NCI-H524 treated with DMSO at 0.1 percent for 48 hours (cell line): Measurements from ENCODE around the gene CBARP.
"Not testable (repeated sequence)": the region's sequence is repeated elsewhere in the genome, so short reads cannot be mapped to it uniquely, and the experiment has no call there.

Experiments used
- DNase-seq: peaks from one replicate; lab custom pipeline; 2025; lab: John Stamatoyannopoulos, UW

The CBARP gene

DNA sequence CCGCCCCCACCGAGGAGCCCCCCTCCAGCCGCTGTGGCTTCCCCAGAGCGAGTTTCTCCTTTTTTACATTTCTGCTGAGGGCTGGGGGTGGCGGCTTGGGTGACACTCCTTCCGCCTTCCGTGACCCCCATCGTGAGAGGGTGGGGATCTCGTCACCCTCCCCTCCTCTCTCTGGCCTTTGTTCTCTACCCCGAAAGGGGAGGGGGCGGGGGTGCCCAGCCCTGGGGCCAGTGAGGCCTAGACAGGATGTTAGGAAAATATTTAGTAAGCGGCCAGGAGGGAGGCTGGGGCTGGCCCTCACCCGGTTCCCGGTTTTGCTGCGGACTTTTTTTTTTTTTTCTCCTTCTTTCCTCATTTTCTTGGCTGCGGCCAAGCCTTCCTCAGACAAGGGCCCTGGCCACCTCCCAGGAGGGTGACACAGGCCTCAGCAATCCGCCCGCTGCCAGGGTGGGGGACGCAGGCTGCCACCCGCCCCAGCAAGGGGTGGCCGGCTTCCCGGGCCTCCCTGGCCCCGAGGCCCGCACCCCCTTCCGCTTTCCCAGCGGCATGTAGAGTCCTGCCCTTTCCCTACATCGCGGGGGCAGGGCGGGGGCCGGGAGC, 14.5 kb upstream of the CBARP start:
- DNase-seq, result no peak

- no peak for DNase-seq
Measured at GRCh38 chr19:1251330-1252220, 13.8 kb upstream of the CBARP start.

DNA sequence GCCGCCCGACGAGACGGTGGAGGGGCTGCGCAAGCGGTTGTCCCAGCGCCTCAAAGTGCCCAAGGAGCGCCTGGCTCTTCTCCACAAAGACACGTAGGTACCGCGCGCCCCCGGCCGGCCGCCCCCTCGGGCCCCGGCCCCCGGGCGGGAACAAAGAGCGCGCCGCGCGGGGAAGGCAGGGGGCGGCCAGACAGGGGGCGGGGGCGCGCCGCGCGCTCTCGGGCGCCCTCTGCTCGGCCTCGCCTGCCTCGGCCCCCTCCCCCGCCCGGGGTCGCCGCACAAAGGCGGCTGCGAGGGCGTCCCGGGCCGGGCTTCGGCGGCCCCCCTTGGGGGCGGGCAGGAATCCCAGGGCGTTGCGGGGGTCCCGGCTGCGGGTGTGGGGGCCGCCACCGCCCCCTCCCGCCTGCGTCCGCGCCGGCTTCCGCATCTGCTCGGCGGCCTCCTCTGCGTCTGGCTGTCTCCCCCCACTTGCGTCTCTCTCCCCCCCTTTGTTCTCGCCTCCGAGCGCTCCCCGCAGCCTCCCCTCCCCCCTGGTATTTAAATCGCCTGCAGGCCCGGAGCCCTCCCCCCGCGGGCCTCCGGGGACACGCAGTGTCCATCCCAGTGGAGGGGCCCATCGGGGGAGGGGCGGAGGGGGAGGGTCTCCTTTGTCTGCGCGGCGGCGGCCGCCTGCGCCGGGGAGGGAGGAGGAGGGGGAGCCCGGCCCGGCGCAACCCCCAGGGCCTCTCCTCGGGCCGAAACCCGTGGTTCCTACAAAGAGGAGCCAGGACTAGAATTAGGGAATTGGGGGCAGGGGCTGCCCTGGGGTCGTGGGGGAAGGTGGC, 12.8 kb upstream of the CBARP start:
- no peak for DNase-seq

- no peak for DNase-seq
Measured at GRCh38 chr19:1249990-1250436, 12.2 kb upstream of the CBARP start.

DNA sequence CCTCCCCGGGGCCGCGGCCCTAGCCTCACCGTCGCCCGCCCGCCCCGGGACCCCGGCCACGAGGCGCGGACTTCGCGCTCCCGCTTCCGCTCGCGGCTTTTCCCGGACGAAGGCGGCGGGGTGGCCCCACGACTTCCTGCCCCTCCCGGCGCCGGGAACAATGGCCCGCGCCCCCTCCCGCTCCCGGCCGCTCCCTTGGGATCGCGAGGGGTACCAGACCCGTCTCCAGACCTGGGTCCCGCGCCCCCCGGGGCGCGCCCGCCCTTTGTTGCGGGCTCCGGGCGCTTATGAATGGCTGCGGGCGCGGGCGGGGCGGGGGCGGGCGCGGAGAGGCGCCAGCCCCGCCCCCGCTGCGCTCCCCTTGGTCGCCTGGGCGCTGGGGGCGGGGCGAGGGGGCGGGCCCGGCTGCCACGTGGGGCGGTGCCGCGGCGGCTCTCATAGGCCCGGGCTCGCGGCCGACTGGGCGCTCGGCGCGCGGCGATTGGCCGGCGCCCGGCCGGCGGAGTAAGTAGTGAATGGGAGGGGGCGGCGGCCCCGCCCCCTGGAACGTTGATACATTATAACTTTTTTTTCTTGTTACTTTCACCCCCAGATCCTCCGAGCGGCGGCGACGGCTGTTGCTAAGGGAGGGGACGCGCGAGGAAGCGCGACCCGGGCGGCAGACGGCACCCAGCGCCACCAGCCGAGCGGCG, 11.6 kb upstream of the CBARP start:
- DNase-seq, result peak; percentile 51

DNA sequence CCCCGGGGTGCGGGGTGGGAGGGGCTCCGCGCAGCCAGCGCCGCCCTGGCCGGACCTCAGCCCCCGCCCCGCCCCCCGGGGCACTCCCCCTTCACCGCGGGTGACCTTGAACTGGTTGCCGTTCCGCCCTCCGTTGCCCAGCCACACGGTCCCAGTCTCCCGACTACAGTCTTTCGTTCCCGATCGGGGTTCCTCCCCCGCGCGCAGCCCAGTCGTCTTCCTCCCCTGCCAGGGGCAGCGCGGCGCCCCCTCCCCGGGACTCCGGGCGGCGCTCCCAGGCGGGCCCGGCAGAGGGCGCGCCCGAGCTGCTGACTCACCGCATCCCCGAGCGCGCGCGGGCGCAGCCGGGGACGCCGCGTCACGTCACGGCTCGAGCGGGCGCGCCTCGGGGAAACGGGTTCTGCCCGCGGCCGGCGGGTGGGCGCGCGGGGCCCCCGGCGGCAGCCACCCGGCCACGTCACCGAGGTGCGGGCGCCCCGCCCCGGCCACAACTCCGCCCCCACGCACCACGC, 11.0 kb upstream of the CBARP start:
- DNase-seq, result no peak

GRCh38 chr19:1248139-1248785, 10.5 kb upstream of the CBARP start, which contains the start of gene MIDN:
Gene MIDN (plus strand): TSS chr19:1248583. CDS start chr19:1250297, 1,714 bp downstream.
- DNase-seq, result no peak

DNA sequence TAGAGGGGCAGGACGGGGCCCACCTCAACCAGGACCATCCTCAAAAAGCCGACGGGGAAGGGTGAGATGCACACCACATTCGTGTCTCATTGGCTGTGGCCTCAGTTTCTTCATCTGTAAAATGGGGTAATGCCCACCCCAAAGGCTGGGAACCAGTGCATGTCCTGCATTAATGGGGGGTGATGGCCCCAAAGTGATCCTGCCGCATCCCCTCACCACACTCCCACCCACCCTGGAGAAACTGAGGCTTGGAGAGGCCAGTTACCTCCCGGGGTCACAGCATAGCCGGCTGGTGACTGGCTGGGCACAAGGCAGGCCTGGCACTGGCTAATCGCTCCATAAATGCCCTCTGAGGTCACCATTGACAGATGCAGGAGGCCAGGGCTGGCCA, 9.9 kb upstream of the CBARP start:
- no peak for DNase-seq

GRCh38 chr19:1246265-1247087, 8.7 kb upstream of the CBARP start:
- not testable (repeated sequence) for DNase-seq

DNA sequence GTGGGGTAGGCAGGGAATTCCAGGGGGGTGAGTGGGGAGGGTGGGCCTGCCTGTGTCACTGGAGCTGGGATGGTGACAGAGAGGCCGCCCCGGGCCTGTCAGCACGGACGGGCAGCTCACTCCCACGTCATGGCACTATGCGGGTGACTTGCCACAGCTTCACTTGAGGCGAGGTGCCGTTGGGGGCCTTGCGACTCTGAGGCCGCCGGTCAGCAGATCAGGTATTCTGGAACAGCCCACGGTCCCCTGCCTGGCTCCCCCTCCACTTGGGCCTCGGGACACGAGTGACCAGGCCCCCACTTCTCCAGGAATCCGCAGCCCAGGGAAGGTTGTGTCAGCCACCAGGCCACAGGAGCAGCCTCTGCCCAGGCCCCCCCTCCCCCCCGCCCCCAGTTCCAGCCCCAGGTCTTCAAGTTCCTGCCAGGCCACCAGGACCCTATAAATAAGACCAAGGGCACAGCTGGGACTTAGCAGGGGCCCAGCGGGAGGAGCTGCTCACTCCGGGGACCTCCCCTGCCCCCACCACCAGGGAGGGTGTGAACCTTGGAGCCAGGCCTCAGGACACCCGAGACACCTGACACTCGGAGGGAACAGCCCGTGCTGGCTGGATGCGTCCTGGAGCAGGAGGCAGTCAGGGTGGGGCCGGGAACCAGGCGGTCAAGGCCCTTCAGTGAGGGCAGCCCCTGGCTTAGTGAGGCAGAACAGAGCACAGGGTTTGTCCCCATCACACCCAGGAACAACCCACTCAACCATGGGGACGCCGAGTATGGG, 7.9 kb upstream of the CBARP start:
- no peak for DNase-seq

GRCh38 chr19:1244693-1245451, 7.1 kb upstream of the CBARP start:
- no peak for DNase-seq

GRCh38 chr19:1243768-1244692, 6.2 kb upstream of the CBARP start:
- no peak for DNase-seq

- DNase-seq, result peak; percentile 66
Measured at GRCh38 chr19:1241417-1242095, 3.8 kb upstream of the CBARP start, which contains the start of gene ATP5F1D. Gene ATP5F1D (plus strand): TSS chr19:1241751. CDS start chr19:1241851, 100 bp downstream.

- DNase-seq, result no peak
Measured at GRCh38 chr19:1240925-1241324, 3.1 kb upstream of the CBARP start.

DNA sequence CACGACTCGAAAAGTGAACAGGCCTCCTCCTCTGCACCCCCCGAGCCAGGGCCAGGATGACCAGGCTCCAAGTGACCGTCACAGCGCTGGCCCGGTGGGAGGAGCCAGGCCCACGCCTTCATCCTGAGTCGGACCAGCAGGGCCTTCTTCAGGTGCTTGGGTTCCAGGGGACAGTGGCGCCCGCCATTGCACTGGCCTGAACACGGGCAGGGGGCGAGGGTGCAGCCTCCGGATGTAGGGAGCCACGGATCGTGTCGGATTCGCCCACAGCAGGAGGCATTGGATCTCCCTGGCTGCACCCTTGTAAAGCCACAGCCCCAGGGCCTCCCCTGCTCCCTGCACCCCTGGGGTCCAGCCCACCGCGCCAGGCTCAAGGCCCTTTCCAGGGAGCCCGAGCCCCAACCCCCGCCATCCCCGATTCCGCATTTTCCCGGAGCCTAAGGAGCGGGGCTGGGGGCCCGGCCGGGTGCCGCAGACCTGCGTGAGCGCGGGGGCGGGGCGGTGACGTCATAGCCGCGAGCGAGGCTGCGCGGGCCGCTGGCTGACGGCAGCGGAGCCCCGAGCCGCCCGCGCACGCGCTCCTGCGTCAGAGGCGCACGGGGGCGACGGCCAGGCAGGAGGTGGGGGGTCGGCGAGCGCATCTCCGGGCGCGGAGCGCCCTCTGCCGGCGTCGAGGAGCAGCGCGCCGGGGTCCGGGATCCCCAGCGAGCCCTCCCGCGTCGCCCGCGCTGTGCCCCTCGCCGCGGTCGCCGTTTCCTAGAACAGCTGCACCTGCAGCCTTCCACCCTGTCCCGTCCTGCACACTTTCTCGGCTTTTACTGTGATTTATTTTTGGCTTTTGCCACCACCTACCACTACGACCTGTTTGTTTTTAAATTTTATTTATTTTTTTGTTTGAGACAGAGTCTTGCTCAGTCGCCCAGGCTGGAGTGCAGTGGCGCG, 2.3 kb upstream of the CBARP start:
- DNase-seq, result no peak

DNA sequence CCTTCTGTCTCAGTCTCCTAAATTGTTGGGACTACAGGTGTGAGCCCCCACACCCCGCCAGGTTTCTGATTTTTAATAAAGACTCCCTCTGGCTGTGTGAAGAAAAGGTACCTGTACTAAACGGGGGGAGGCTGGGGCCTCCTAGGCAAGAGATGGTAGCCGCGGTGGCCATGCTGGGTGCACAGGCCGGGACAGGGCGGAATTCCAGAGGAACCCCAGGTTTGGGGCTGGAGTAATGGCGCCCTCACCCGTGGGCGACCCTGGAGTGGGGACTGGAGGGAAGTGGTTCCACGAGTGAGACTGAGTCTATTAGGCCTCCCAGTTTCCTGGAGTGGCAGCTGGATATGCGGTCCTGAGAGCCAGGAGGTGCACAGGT, 1.6 kb upstream of the CBARP start:
- DNase-seq, result no peak
